OCI-M1 (cell line): ENCODE results near the gene FHIP1B.
"Not testable (repeated sequence)": the region's sequence is repeated elsewhere in the genome, so short reads cannot be mapped to it uniquely, and the experiment has no call there.

Experiments
- DNase-seq: peaks from one replicate; lab custom pipeline; 2025; lab: John Stamatoyannopoulos, UW

Gene FHIP1B

DNA sequence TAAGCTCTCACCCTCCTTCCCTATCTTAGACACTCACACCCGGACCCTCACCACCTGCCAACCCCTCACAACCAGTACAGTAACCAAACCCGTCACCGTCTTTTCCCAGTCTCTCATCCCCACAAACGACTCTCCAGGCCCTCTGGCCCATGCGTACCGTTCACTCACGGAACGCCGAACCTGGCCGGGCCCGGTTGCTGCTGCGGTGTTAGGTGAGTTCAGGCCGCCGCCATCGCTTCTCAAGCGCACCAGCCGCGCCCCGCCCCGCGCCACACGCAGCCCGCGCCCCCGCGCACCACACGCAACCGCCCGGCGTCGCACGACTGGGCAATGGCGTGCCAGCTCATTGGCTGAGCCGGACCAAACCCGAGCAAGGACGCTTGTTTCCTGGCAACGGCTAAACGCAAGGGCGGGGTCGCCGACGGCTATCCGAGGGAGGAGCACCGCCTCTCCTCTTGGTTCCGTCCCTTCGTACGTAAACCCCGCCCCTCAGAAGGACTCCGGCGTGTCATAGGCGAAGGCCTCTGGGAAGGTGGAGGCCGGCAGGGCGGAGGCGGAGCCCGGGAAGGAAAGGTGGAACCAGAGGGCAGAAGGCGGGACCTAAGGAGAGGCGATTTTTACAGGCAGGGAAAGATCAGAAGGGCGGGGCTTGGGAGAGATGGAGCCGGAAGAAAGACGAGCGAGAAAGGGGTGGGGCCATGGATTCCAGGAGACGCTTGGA is at the start of gene FHIP1B:
TSS of gene FHIP1B (minus strand) at position 250 of the 721 bp plus-strand sequence. CDS start 10,120 bp downstream, outside the sequence.
- peak; percentile 99 for DNase-seq

DNA sequence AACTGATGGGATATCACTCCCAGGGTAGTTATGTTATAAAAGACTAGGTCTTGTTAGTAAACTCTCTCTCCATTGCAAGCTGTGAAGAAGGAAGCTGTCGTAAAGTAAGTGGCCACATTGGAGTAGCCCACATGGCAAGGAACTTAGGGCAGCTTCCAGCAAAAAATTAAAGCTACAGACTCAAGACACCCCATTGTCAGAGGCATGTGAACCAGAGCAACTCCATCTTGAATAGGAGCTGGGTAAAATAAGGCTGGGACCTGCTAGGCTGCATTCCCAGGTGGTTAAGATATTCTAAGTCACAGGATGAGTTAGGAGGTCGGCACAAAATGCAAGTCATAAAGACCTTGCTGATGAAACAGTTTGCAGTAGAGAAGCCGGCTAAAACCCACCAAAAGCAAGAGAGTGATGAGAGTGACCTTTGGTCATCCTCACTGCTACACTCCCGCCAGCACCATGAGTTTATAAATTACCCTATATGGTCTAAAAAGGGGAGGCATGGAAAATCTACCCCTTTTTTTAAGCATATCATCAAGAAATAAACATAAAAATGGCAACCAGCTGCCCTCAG is 49.1 kb upstream of the FHIP1B start:
- no peak for DNase-seq

DNA sequence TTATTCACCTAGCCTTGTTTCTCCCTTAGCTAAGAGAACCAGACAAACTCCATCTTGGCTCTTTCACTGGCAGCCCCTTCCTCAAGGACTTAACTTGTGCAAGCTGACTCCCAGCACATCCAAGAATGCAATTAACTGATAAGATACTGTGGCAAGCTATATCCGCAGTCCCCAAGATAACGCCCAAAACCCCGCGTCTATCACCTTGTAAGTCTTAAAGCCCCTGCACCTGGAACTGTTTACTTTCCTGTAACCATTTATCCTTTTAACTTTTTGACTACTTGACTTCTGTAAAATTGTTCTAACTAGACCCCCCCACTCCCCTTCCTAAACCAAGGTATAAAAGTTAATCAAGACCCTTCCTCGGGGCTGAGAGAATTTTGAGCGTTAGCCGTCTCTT is 46.4 kb upstream of the FHIP1B start:
- DNase-seq = not testable (repeated sequence)

GRCh38 chr11:6273188-6273587 is 38.8 kb upstream of the FHIP1B start:
- no peak for DNase-seq

DNA sequence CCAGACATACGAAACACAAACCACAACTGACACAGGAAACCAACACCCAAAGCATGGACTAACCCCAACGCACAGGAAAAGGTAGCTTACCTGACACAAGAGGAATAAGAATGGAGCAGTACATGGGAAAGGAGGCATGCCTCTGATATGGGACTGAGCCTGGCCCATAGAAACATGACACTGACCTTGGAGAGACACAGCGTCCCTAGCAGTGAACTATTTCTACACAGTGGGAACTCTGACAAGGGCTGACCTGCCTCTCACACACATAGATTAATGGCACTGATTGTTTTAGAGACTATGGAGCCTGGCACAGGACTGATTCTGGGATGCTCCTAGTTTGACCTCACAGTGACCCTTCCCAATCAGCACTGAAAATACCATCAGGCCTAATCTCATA is 37.2 kb upstream of the FHIP1B start:
- DNase-seq = no peak

GRCh38 chr11:6270584-6271246 is 36.3 kb upstream of the FHIP1B start:
- no peak for DNase-seq

- DNase-seq = peak; percentile 19
Observed at GRCh38 chr11:6269994-6270393, 35.6 kb upstream of the FHIP1B start.

GRCh38 chr11:6268820-6269219 is 34.4 kb upstream of the FHIP1B start:
- DNase-seq = no peak

GRCh38 chr11:6263662-6264061 is 29.2 kb upstream of the FHIP1B start:
- DNase-seq = no peak

DNA sequence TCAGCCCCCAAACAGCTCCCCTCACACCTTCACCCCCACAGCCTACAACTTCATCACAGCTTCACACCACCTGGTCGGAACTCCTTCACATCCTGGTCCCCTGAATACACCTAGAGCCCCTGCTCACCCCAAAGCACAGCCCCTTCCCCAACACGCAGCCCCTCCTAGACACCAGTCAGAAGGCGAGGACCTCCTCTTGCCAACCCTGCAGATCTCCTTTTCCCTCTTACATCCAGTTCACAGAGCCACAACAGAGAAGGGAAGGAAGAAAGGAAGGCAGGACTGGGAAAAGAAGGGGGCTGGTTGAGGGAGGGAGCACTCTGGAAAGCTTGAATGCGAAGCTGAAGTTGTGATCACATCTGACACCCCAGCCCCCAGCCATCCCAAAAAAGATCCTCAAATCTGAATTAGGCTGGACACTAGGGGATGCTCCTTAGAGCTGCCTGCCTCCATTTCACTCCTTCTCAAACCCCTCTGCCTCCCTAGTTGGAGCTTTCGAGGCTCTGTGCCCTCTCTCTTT is 25.8 kb upstream of the FHIP1B start:
- no peak for DNase-seq

DNA sequence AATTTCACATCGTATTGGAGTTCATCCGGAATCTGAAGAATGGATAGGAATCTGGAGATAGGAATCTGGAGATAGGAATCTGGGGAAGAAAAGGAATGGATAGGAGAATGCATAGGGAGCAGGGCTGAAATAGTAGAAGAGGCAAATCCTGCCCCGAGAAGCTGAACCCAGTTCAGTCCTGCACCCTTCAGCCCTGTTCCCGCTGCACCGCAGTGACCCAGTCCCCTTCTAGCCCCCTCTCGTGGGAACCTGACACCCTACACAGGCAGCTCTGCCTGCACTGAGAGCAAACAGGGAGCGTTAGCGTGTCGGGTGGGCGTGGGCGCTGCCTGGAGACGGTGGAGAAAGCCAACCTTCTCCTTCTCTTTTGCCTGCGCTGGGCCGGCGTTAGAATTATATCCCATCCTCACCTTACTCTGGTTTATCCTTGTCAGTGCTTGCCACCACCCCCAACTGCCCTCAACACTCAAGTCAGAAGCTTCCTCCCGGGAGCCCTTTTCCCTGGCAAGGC is 24.2 kb upstream of the FHIP1B start:
- no peak for DNase-seq

DNA sequence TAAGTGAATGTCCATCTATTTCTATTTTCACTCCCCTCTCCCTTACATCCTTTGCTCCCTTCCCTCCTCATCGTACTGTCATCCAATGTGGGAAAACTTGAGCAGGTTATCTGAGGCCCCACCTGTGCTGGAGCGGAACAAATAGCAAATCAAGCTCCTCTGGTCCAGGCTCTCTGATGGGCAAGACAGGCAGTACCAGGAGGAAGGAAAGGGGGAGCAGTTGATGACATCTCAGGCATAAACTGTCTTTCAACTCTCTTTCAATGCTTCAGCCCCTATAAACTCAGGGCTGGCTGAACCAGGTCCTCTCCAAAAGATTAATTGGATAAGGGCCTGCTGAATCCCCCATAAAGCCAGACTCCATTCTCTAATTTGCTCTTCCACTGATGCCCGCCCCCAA is 23.7 kb upstream of the FHIP1B start:
- no peak for DNase-seq

- DNase-seq = no peak
Observed at GRCh38 chr11:6253197-6253596, 18.8 kb upstream of the FHIP1B start.

DNA sequence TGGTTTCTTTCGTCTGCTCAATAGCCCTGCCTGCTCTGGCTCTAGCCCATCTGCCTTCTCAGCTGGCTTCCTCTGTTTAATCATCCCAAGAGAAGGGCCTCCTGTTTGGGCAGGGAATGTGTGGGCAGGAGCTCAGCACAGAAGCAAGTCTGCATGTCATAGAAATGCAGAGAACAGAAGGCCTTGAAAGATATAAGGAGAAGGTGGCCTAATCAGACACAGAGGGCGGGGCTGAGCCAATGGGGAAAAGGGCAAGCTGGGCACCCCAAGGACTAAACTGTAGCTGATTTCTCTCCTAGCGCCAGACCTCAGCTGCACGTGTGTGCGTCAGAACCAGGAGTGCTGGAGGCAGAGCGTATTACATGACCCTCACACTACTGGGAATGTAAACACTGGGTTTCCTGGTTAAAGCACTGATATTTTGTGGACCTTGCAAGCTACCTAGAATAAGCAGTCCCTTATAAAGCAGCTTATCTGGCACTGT is 17.6 kb upstream of the FHIP1B start:
- DNase-seq = peak; percentile 92

DNA sequence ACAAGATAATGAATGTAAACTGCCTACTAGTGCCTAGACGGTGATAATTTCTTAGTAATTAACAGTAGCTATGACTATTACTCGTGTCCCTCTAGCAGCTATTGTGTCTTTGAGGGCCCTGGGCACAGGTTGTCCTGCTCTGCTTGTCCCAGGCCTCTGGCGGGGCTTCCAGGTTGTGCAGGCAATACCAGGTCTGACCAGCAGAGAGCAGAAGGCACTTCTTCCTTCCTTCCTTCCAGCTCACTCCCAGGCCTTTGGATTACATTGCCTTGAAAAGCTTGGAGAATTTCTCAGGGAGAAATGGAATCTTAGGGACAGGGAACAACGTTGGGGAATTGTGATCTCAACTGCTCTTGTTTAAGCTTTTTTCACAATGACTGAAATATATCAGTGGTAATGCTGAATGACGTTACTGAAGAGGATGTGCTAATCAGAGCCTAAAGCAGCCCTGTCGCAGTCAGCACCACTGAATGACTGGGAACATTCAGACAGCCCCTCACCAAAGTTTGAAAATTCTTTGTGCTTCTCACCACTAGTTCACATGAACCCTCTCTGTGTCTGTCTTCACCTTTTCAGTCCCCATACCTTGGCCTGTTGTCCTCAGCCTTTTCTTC is 16.8 kb upstream of the FHIP1B start:
- DNase-seq = peak; percentile 73

GRCh38 chr11:6249770-6250555 is 15.5 kb upstream of the FHIP1B start:
- DNase-seq = peak; percentile 90

DNA sequence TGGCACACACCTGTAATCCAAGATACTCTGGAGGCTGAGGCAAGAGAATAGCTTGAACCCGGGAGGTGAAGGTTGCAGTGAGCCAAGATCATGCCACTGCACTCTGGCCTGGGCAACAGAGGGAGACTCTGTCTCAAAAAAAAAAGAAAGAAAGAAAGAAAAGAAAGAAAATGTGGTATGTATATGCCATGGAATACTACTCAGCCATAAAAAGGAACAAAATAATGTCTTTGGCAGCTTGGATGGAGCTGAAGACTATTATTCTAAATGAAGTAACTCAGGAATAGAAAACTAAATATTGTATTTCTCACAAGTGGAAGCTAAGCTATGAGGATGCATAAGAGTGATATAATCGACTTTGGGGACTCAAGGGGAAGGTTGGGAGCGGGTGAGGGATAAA is 14.5 kb upstream of the FHIP1B start:
- DNase-seq = not testable (repeated sequence)

GRCh38 chr11:6248248-6248647 is 13.8 kb upstream of the FHIP1B start:
- DNase-seq = peak; percentile 16

- no peak for DNase-seq
Observed at GRCh38 chr11:6245536-6245935, 11.1 kb upstream of the FHIP1B start.

GRCh38 chr11:6241316-6241715 is 6.9 kb upstream of the FHIP1B start:
- DNase-seq = no peak

DNA sequence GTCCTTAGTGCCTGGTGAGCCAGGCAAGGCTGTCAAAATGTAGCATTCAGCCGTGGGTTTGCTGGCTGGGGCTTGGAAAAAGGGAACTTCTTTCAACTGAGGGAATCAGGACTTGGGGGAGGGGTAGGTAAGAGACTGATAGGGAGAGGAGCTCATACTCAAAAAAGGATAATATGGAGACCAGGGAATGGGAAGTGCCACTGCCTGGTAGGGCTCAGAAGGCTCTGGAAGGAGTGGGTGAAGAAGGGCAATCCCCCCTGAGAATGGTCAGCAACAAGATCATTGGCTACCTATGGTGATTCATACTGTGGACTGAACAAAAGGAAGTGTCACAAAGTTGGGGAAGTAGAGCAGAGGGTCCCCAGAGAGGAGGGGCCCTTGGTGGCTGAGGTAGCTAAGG is 6.3 kb upstream of the FHIP1B start:
- peak; percentile 63 for DNase-seq
